IPS DF 6.9 (cell line): ENCODE results near the gene SLC39A11.
"Not testable (repeated sequence)": the region's sequence is repeated elsewhere in the genome, so short reads cannot be mapped to it uniquely, and the experiment has no call there.

Experiments used
- DNase-seq: peaks from one replicate; pipeline ENCODE4 v3.0.0-alpha.2; 2013; ENCODE audit warnings: low read depth, low spot score
- H3K27ac ChIP-seq: one replicate; pipeline ENCODE4 v1.5.1; 2013; ENCODE audit warnings: low read length, control low read depth
- H3K27me3 ChIP-seq: 2 replicates; pipeline ENCODE4 v1.6.1; 2013; ENCODE audit warnings: mild to moderate bottlenecking, low read length; ENCODE audit not compliant: control insufficient read depth, insufficient read depth
- H3K36me3 ChIP-seq: 2 replicates; pipeline ENCODE4 v1.6.1; 2013; ENCODE audit warnings: low read length; ENCODE audit not compliant: control insufficient read depth, insufficient read depth
- H3K4me1 ChIP-seq: 2 replicates; pipeline ENCODE4 v1.6.1; 2013; ENCODE audit warnings: low read length; ENCODE audit not compliant: control insufficient read depth, insufficient read depth
- H3K4me3 ChIP-seq: 2 replicates; pipeline ENCODE4 v1.5.1; 2013; ENCODE audit warnings: mild to moderate bottlenecking, low read length
- H3K9me3 ChIP-seq: 2 replicates; pipeline ENCODE4 v1.6.1; 2013; ENCODE audit warnings: low read length, inconsistent platforms; ENCODE audit not compliant: control insufficient read depth, insufficient read depth
- WGBS: extraction: QIAGEN DNeasy Blood & Tissue Kit; methylation state at CpG from one replicate; pipeline ENCODE4 v1.1.7; 2013; ENCODE audit warnings: mixed read lengths, missing lambda C conversion rate; ENCODE audit not compliant: insufficient read length, insufficient coverage; 5-methylcytosine and 5-hydroxymethylcytosine counted together

Gene SLC39A11

DNA sequence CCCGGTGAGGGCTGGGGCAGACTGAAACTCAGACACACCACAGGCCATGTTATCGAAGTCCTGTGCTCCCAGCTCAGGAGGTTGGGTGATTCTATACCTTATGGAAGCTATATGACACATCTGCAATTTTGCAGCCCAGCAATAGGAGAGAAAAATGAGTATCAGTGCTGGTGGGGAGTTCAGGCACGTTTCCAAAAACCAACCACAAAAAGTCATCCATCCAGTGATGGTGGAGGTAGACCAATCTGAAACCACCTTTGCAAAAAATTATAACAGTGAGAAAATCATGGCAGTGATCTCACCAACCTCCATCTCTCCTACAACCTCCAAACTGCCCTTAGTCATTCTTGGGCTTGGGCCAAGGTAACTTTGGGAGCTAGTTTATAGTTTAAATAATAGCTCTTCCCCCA lies 327.9 kb downstream of the SLC39A11 start:
- no peak for DNase-seq
- Histone ChIP-seq H3K27me3 (no peaks in the 10 kb centered on the region), H3K4me1 (no peaks in the 10 kb centered on the region), H3K4me3 (no peak overlapping the region), H3K27ac (no peak overlapping the region), H3K36me3 (no peaks in the 10 kb centered on the region), H3K9me3 (peaks cover 2% of the 10 kb centered on the region; the same call in 1 of the 2 replicates)
- WGBS: no CpG with 5 or more reads among the region's 3 CpGs

DNA sequence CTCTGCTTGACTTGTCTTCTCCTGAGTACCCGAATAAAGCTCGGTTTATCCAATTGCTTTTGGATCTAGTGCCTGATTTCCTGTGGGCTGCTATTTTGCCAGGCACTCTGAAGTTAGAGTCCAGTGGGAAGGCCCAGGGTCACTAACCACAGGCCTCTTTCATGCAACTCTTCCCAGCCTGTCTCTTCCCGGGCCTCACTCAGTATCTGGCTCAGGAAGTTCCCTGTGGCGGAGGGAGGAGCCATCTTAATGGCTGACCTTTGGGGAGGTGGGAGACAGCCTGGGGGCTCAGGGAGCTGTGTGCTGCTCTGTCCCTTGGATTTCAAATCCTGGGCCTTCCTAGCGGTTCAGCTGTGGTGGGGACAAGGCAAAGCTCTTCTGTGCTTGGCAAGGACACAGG lies 328.5 kb downstream of the SLC39A11 start:
- no CpG with 5 or more reads among the region's 5 CpGs for WGBS
- Histone ChIP-seq H3K27me3 (no peaks in the 10 kb centered on the region), H3K9me3 (peaks cover 2% of the 10 kb centered on the region; the same call in 1 of the 2 replicates), H3K36me3 (no peaks in the 10 kb centered on the region), H3K4me1 (no peaks in the 10 kb centered on the region), H3K27ac (no peak overlapping the region), H3K4me3 (no peak overlapping the region)
- DNase-seq: no peak

DNA sequence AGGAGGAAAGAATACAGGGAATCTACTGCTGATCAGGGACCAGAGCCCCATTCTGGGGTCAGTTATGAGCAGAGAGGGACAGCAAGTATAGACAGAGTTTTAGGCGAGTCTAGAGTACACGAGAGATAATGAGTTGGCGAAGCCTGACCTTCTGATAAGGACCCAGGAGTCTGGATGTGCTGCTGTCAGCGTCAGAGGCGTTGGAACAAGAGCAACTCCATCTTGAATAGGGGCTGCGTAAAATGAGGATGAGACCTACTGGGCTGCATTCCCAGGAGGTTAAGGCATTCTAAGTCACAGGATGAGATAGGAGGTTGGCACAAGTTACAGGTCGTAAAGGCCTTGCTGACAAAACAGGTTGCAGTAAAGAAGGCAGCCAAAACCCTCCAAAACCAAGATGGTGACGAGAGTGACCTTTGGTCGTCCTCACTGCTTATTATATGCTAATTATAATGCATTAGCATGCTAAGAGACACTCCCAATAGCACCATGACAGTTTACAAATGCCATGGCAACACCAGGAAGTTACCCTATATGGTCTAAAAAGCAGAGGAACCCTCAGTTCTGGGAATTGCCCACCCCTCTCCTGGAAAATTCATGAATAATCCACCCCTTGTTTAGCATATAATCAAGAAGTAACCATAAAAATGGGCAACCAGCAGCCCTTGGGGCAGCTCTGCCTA lies 330.5 kb downstream of the SLC39A11 start:
- DNase-seq, H3K4me3 ChIP-seq, H3K36me3 ChIP-seq, H3K9me3 ChIP-seq, H3K4me1 ChIP-seq, H3K27me3 ChIP-seq, H3K27ac ChIP-seq: not testable (repeated sequence)
- no CpG with 5 or more reads among the region's 9 CpGs for WGBS

DNA sequence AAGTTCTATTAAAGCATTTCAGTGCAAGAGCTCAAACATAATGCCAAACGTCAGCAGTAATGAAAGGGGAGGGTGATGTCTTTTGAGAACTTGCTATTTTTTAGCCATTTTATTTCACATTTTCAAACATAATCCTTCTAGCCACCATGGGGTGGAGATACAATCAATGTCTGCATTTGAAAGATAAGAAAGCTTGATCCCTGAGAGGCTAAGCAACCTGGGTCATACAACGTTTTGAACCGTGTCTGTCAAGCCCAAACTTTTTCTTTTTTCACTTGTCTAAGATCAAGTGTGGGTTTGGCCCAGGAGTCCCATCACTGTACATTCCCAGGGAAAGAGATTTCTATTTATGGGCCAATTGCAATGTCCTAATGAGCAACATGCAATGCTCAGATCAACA lies 331.1 kb downstream of the SLC39A11 start:
- no peak overlapping the region for H3K27ac ChIP-seq
- WGBS: no CpG with 5 or more reads among the region's 3 CpGs
- no peak overlapping the region for H3K4me3 ChIP-seq

DNA sequence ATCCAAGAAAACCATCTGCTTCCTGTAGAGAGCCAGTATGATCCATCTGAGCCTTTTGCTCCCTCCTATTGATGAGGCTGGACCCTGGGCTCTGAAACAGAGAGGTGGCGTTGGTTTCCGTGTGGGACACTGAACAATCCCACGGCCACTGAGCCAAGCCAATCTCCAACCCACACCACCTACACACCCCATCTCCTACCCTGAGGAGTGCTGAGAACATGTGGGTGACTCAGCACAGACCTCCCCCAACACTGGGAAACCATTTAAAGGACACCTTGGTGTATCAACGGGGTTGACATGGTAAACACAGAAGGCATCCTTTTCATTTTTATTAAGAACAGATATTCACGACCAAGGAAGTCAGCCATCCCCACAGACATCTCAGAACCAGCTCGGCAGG lies 332.1 kb downstream of the SLC39A11 start:
- no peaks in the 10 kb centered on the region for H3K4me1 ChIP-seq
- WGBS: no CpG with 5 or more reads among the region's 6 CpGs
- H3K36me3 ChIP-seq: no peaks in the 10 kb centered on the region
- no peak for DNase-seq
- no peaks in the 10 kb centered on the region for H3K9me3 ChIP-seq
- H3K27me3 ChIP-seq: no peaks in the 10 kb centered on the region
- no peak overlapping the region for H3K27ac ChIP-seq
- no peak overlapping the region for H3K4me3 ChIP-seq

More for the DNA sequence above, 331.1 kb downstream of the SLC39A11 start:
- no peaks in the 10 kb centered on the region for H3K4me1 ChIP-seq
- H3K27me3 ChIP-seq: no peaks in the 10 kb centered on the region
- H3K9me3 ChIP-seq: no peaks in the 10 kb centered on the region
- no peak for DNase-seq
- no peaks in the 10 kb centered on the region for H3K36me3 ChIP-seq

DNA sequence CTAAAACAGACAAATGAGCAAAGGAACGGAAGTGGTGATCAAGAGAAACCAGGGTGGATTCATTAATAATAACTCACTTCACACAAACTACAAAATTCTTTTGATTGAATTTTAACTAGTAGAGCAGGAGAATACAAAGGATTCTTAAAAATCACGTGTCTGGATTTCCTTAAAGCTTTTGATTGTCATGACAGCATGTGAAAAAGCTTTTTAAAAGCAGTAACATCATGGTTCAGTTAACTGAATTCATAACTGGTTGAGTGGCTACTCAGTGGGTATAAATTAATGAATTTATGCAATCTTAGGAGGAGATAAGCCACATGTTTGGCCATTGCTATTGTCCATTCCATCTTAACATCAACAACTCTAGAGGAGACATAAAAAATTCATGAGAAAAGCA lies 333.2 kb downstream of the SLC39A11 start:
- H3K9me3 ChIP-seq: no peaks in the 10 kb centered on the region
- H3K27ac ChIP-seq: no peak overlapping the region
- H3K4me3 ChIP-seq: no peak overlapping the region
- no peaks in the 10 kb centered on the region for H3K36me3 ChIP-seq
- WGBS: no CpG with 5 or more reads among the region's 2 CpGs
- no peaks in the 10 kb centered on the region; the same call in 1 of the 2 replicates for H3K4me1 ChIP-seq
- no peak for DNase-seq
- H3K27me3 ChIP-seq: no peaks in the 10 kb centered on the region

DNA sequence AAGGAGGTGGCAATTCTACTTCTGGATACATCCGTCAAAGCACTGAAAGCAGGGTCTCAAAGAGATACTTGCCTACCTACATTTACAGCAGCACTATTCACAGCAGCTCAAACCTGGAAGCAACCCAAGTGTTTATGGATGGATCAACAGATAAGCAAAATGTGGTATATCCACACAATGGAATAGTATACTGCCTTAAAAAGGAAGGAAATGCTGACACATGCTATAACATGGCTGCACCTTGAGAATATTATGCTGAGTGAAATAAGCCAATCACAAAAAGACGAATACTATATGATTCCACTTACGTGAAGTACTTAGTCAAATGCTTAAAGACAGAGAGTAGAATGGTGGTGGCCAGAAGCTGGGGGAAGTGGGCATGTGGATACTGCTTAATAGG lies 336.2 kb downstream of the SLC39A11 start:
- Histone ChIP-seq H3K4me1 (no peaks in the 10 kb centered on the region; the same call in 1 of the 2 replicates), H3K36me3 (no peaks in the 10 kb centered on the region), H3K9me3 (no peaks in the 10 kb centered on the region), H3K27ac (no peak overlapping the region), H3K4me3 (no peak overlapping the region), H3K27me3 (no peaks in the 10 kb centered on the region)
- no peak for DNase-seq
- WGBS: no CpG with 5 or more reads among the region's 3 CpGs

DNA sequence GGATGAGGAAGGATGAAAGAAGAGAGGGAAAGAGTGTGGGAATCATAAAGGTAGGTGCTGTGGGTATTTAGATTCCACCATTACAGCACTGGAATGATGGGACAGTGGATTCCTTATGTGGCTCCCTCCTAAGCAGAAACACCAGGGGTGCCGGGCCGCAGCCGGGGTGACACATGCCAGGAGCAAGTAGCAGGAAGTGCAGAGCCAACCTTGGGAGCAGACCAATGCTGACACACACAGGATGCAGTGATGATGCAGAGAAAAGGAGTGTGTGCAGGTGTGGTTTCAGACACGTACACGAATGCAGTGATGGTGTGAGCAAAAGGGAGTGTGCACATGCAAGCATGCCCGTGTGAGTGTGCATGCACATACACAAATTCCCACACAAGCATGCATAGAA lies 338.0 kb downstream of the SLC39A11 start:
- Histone ChIP-seq H3K27ac (no peak overlapping the region), H3K36me3 (no peaks in the 10 kb centered on the region), H3K9me3 (no peaks in the 10 kb centered on the region), H3K4me1 (no peaks in the 10 kb centered on the region; the same call in 1 of the 2 replicates), H3K4me3 (no peak overlapping the region), H3K27me3 (no peaks in the 10 kb centered on the region)
- no peak for DNase-seq
- no CpG with 5 or more reads among the region's 6 CpGs for WGBS

DNA sequence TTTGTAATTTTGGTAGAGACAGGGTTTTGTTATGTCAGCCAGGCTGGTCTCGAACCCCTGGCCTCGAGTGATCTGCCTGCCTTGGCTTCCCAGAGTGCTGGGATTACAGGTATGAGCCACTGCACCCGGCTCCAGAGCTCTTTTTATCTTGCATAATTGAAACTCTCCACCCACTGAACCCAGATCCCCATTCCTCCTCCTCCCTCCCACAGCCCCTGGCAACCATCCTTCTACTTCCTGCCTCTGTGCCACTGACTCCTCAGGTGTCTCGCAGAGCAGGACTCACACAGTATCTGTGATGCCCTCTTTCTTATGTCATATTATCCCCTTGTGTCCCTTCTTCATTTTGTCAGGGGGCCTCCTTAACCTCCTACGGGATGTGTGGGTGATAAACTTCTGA lies 340.7 kb downstream of the SLC39A11 start:
- DNase-seq: no peak
- H3K27ac ChIP-seq: no peak overlapping the region
- H3K4me1 ChIP-seq: no peaks in the 10 kb centered on the region; the same call in 1 of the 2 replicates
- H3K4me3 ChIP-seq: no peak overlapping the region
- no peaks in the 10 kb centered on the region for H3K27me3 ChIP-seq
- WGBS: no CpG with 5 or more reads among the region's 5 CpGs
- no peaks in the 10 kb centered on the region for H3K9me3 ChIP-seq
- H3K36me3 ChIP-seq: no peaks in the 10 kb centered on the region

DNA sequence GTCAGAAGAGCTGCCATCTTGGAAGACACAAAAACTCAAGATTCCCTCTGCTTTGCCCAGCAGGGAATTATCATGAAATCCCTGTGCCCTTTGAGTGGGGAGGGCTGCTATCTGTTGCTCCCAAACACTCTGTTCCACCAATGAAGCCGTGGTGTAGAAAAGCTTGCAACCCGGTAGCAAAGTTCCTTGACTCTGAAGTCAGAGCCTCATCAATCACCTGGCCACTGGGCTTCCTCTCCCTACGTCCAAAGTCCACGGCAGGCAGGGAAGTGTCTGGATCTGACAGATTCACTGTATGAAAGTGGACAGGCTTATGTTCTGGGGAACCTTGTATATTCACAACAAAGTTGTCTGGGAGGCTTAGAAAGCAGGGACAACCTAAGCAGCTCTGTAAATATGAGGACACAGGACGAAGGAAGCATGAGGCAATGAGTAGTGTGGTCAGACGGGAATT lies 343.3 kb downstream of the SLC39A11 start:
- Histone ChIP-seq H3K27ac (no peak overlapping the region), H3K27me3 (no peaks in the 10 kb centered on the region), H3K4me3 (no peak overlapping the region), H3K4me1 (no peaks in the 10 kb centered on the region), H3K9me3 (no peaks in the 10 kb centered on the region), H3K36me3 (no peaks in the 10 kb centered on the region)
- DNase-seq: no peak
- WGBS: no CpG with 5 or more reads among the region's 6 CpGs

DNA sequence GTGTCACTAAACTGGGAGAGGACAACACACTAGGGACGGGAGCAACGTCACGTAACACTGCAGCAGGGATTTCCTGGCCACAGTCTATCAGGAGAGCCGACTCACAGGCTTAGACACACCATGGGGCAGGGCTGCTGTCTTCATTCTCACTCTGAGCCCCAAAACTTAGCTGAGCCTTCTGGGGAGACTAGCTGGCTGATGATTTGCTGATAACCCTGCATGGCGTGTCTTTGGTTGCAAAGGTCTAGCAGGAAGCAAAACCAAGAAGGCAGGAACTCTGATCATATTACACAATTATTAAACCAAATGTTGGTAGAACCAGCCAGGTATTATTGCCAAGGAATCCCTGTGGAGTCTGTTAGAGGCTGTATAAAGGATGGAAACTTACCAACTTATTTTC lies 345.0 kb downstream of the SLC39A11 start:
- Histone ChIP-seq H3K27ac (no peak overlapping the region), H3K36me3 (no peaks in the 10 kb centered on the region), H3K9me3 (no peaks in the 10 kb centered on the region), H3K4me3 (no peak overlapping the region), H3K27me3 (no peaks in the 10 kb centered on the region), H3K4me1 (peaks cover 3% of the 10 kb centered on the region; the same call in 1 of the 2 replicates)
- no CpG with 5 or more reads among the region's 5 CpGs for WGBS
- DNase-seq: no peak
